GM12892 (cell line): ENCODE data around the gene GAD1.

ENCODE experiments used
- POLR2A ChIP-seq: IDR thresholded peaks from 2 replicates; pipeline ENCODE4 v1.6.1; 2011; ENCODE audit warnings: low read depth, low read length, control low read depth
- POLR2AphosphoS5 ChIP-seq: IDR thresholded peaks from 2 replicates; pipeline ENCODE4 v1.6.1; 2011; ENCODE audit warnings: low read depth, low read length, control low read depth
- TAF1 ChIP-seq: IDR thresholded peaks from 2 replicates; pipeline ENCODE4 v1.6.1; 2011; ENCODE audit warnings: low read depth, mild to moderate bottlenecking, control low read depth, low read length, borderline replicate concordance

GRCh38 chr2:170850251-170850650 is 33.6 kb downstream of the GAD1 start:
- TF ChIP-seq POLR2A (no peak), POLR2AphosphoS5 (no peak), TAF1 (no peak)
